ENCODE data around the gene L3MBTL4. TPM values are rescaled to one million over a fixed set of nuclear protein-coding genes. Genes with fewer than 3 reads are reported as not detected.

The L3MBTL4 gene
- total and polyA plus RNA-seq, 9 of the 15 experiments (the other 6 are each of a cell fraction or from before 2014, with no cell fraction given) = not detected

GRCh38 chr18:6242004-6242403 lies 172.7 kb downstream of the L3MBTL4 start:
- no peak for DNase-seq (ENCODE audit: extremely low read depth in 1 of 4, low spot score in 3 of 4)
- no TSS peak for BruUV-seq (replicated peaks)
- no peaks in the 10 kb centered on the region for H3K79me2 ChIP-seq (ENCODE audit: control insufficient read depth, insufficient read depth, low read length)
- H3K4me3 ChIP-seq = no peak overlapping the region
- H3K9me1 ChIP-seq (ENCODE audit: control insufficient read depth, insufficient read depth, low read length) = no peaks in the 10 kb centered on the region
- no peak for ATAC-seq
- ChIA-PET POLR2A (no interaction called here), CTCF (ENCODE audit: low intra/inter-chr PET ratio) (no interaction called here)
- TF ChIP-seq TEAD4 (IDR thresholded peaks at IDR 0.05; ENCODE audit: low read length) (no peak), TEAD4 (CRISPR knock-in tag; IDR thresholded peaks at IDR 0.05; ENCODE audit: borderline replicate concordance) (no peak), CBX3 (IDR thresholded peaks at IDR 0.05; ENCODE audit: borderline replicate concordance in 1 of 2, low read length in 2 of 2) (no peak), HSF4 (CRISPR knock-in tag; IDR thresholded peaks at IDR 0.05; ENCODE audit: borderline replicate concordance) (no peak), TRIM25 (IDR thresholded peaks at IDR 0.05; ENCODE audit: borderline replicate concordance) (no peak), MAFK (IDR thresholded peaks at IDR 0.05; ENCODE audit: low read length) (no peak), ATF2 (CRISPR knock-in tag; IDR thresholded peaks at IDR 0.05) (no peak), ZNF41 (CRISPR knock-in tag; conservative IDR thresholded peaks at IDR 0.05) (no peak), HEY1 (CRISPR knock-in tag; IDR thresholded peaks at IDR 0.05; ENCODE audit: borderline replicate concordance) (no peak), ZNF699 (CRISPR knock-in tag; IDR thresholded peaks at IDR 0.05; ENCODE audit: insufficient replicate concordance) (no peak)
- FAIRE-seq = no peak
- no peaks in the 10 kb centered on the region for H3K4me1 ChIP-seq (replicated peaks in 1 of 2; ENCODE audit: control insufficient read depth in 2 of 2, insufficient read depth in 2 of 2, low read length in 2 of 2)
- WGBS (ENCODE audit: insufficient coverage, low coverage, missing lambda C conversion rate) = 0% methylated on average over 11 of the region's 11 CpGs
- no peak overlapping the region for H2AFZ ChIP-seq (ENCODE audit: low read depth, low read length)
- no peak overlapping the region for H3K9ac ChIP-seq (ENCODE audit: insufficient read depth in 1 of 2, low read depth in 2 of 2, low read length in 2 of 2)
- in situ Hi-C loops (cut with MboI) (no loop called here), intact Hi-C loops (cut with micrococcal nuclease) (no loop called here)
- no peak overlapping the region for H3K27ac ChIP-seq (ENCODE audit: extremely low read depth, low read depth, low read length)
- H3K9me3 ChIP-seq (replicated peaks; ENCODE audit: control insufficient read depth, insufficient read depth, low read depth, low read length) = no peaks in the 10 kb centered on the region; the same call in 1 of the 2 replicates
- H3K36me3 ChIP-seq (ENCODE audit: control insufficient read depth, insufficient read depth, low read length) = no peaks in the 10 kb centered on the region
- H4K20me1 ChIP-seq (replicated peaks; ENCODE audit: control insufficient read depth, insufficient read depth, low read length) = no peaks in the 10 kb centered on the region
- no peaks in the 10 kb centered on the region for H3K27me3 ChIP-seq (ENCODE audit: control insufficient read depth in 2 of 2, insufficient read depth in 2 of 2, low read length in 2 of 2)
- H3K4me2 ChIP-seq (ENCODE audit: insufficient read depth, low read length) = no peak overlapping the region

Measured in K562 (cell line).